Uterus (tissue), 2 donors: ENCODE results near the gene IMMP1L.

Experiments used
- CTCF ChIP-seq, 4 experiments: fragments of 200-600 bp in 2 of 4; fragments of 450-650 bp in 2 of 4; sonication (generic) in 2 of 4; IDR thresholded peaks; one replicate each; pipeline ENCODE4 v1.5.1; 2016 to 2019; ENCODE audit warnings: antibody characterized with exemption in 4 of 4, mild to moderate bottlenecking in 2 of 4, moderate library complexity in 1 of 4
- POLR2A ChIP-seq, 2 donors: fragments of 450-650 bp; IDR thresholded peaks; one replicate each; pipeline ENCODE4 v1.6.1; 2016; ENCODE audit warnings: antibody characterized with exemption in 2 of 2, mild to moderate bottlenecking in 1 of 2, moderate library complexity in 1 of 2

GRCh38 chr11:31484497-31484896 lies 24.9 kb downstream of the IMMP1L start:
- TF ChIP-seq CTCF (IDR thresholded peaks at IDR 0.05) (no peak), POLR2A (IDR thresholded peaks at IDR 0.05) (no peak)
